Dedifferentiated amniotic fluid mesenchymal stem cell (primary cell): ENCODE results near the gene AMBRA1.

Experiments
- DNase-seq: peaks from one replicate; pipeline ENCODE4 v3.0.0-alpha.2; 2016; ENCODE audit errors: extremely low spot score

The AMBRA1 gene

DNA sequence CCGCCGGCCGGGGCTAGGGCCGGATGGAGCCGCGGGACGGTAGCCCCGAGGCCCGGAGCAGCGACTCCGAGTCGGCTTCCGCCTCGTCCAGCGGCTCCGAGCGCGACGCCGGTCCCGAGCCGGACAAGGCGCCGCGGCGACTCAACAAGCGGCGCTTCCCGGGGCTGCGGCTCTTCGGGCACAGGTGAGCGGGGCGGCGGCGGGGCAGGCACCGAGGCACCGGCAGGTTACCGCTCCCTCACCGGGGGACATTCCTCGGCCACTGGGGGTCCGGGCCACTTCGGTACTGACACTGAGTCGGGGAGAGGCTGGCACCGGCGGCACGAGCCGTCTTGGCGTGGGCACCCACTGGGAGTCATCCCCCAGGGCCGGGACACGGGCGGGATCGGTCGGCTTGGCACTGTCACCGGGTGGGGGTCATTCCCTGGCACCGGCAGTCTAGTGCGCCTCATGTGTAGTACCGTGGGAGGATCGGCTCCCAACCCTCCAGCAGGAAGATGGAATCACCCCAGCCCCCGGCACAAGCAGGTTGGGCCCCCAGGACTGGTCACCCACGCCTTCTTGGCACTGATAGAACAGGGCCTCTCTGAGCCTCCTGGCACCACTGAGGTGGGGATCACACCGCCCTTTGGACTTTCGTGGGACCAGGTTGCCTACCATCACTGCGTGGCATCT, 246.0 kb downstream of the AMBRA1 start:
- no peak for DNase-seq

DNA sequence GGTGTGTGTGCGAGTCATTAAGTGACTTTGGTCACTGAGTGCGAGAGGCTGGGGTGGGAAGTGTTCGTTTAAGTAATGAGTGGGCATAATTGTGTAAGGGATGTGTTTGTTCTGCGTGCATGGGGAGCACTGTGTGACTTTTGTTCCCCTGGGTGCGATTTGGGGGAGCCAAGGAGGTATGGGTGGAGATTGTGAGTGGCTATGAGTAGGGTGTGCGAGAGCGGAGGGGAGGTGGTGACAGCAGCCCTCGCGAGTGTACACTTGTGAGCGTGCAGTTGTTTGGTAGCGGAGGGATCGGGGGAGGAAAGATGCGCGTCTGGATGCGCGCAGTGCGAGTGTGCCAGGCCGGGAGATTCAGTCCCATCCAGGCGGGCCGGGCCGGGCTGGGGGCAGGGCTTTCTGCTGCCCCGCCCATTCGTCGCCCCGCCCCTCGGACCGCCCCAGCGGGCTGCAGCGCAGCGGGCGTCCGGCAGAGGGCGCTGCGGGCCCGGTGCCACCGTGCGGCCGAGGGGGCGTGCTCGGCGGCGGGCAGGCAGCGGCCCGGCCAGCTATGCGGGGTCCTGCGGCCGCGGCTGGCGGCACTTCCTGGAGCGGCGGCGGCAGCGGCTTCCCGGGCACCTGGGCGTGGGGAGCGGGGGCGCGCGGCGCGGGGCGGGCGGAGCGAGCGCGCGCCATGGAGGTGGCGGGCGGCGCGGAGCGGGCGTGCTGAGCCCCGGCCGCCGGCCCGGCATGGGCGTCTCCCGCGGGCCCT, 246.8 kb downstream of the AMBRA1 start, which contains the start of gene DGKZ:
DGKZ (plus strand) TSS at position 578 of the 751 bp plus-strand sequence. CDS start 197 bp downstream, outside the sequence.
- peak; percentile 57 for DNase-seq
